Tibial artery (tissue), 4 donors: ENCODE data around the gene APOB.

Experiments
- DNase-seq, 2 donors: peaks; one replicate each; pipeline ENCODE4 v3.0.0-alpha.2; 2019
- H3K27ac ChIP-seq, 2 donors: fragments of 200-600 bp; sonication (generic) in 1 of 2; 1 replicate in 1 of 2; 2 replicates in 1 of 2; pipeline ENCODE4 v1.5.1; 2018 to 2019; ENCODE audit warnings: mild to moderate bottlenecking in 1 of 2
- H3K27me3 ChIP-seq, 2 donors: fragments of 200-600 bp; sonication (generic) in 1 of 2; one replicate each; pipeline versions ENCODE4 v1.5.1 to v1.6.0; 2016 to 2019
- H3K36me3 ChIP-seq, 3 donors: fragments of 200-600 bp; sonication (generic) in 2 of 3; one replicate each; pipeline ENCODE4 v1.5.1; 2016 to 2019; ENCODE audit warnings: mild to moderate bottlenecking in 2 of 3
- H3K4me1 ChIP-seq, 4 donors: fragments of 200-600 bp; sonication (generic) in 2 of 4; 1 replicate in 3 of 4; 2 replicates in 1 of 4; pipeline ENCODE4 v1.5.1; 2016 to 2019
- H3K4me3 ChIP-seq, 2 donors: fragments of 200-600 bp; sonication (generic) in 1 of 2; 1 replicate in 1 of 2; 2 replicates in 1 of 2; pipeline ENCODE4 v1.5.1; 2018 to 2019; ENCODE audit warnings: mild to moderate bottlenecking in 2 of 2
- H3K9me3 ChIP-seq, 3 donors: fragments of 200-600 bp; sonication (generic) in 1 of 3; one replicate each; pipeline ENCODE4 v1.5.1; 2016 to 2019
- intact Hi-C: fragments of 100-400 bp; cut with DNase I; formaldehyde crosslinking; loops from one replicate; pipeline ENCODE4 v1.15.0; 2023; ENCODE audit warnings: low total_unique reads
- TF ChIP-seq, protein P1 (sequence below), 2 experiments: fragments of 200-600 bp in 1 of 2; fragments of 450-650 bp in 1 of 2; IDR thresholded peaks; one replicate each; pipeline ENCODE4 v1.5.1; 2017 to 2019; ENCODE audit warnings: antibody characterized with exemption in 2 of 2, mild to moderate bottlenecking in 1 of 2, moderate library complexity in 1 of 2

The APOB gene

GRCh38 chr2:21039979-21040467 lies 3.9 kb downstream of the APOB start:
- Histone ChIP-seq H3K9me3 (no peaks in the 10 kb centered on the region), H3K27ac (peak overlapping the region; percentile 61 to 76), H3K36me3 (no peaks in the 10 kb centered on the region), H3K4me3 (no peak overlapping the region), H3K27me3 (no peaks in the 10 kb centered on the region), H3K4me1 (peaks cover 0 to 50% (median 29%) of the 10 kb centered on the region in 4 donors)
- intact Hi-C loops, result loop anchor here (10.0 kb wide), 3 partner anchors 75 to 375 kb away; partner anchors contain the start of gene GDF7
- TF ChIP-seq, protein P1, sequence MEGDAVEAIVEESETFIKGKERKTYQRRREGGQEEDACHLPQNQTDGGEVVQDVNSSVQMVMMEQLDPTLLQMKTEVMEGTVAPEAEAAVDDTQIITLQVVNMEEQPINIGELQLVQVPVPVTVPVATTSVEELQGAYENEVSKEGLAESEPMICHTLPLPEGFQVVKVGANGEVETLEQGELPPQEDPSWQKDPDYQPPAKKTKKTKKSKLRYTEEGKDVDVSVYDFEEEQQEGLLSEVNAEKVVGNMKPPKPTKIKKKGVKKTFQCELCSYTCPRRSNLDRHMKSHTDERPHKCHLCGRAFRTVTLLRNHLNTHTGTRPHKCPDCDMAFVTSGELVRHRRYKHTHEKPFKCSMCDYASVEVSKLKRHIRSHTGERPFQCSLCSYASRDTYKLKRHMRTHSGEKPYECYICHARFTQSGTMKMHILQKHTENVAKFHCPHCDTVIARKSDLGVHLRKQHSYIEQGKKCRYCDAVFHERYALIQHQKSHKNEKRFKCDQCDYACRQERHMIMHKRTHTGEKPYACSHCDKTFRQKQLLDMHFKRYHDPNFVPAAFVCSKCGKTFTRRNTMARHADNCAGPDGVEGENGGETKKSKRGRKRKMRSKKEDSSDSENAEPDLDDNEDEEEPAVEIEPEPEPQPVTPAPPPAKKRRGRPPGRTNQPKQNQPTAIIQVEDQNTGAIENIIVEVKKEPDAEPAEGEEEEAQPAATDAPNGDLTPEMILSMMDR (IDR thresholded peaks at IDR 0.05), result no peak
- DNase-seq, result peak in 1 of 2 donors; percentile 70

DNA sequence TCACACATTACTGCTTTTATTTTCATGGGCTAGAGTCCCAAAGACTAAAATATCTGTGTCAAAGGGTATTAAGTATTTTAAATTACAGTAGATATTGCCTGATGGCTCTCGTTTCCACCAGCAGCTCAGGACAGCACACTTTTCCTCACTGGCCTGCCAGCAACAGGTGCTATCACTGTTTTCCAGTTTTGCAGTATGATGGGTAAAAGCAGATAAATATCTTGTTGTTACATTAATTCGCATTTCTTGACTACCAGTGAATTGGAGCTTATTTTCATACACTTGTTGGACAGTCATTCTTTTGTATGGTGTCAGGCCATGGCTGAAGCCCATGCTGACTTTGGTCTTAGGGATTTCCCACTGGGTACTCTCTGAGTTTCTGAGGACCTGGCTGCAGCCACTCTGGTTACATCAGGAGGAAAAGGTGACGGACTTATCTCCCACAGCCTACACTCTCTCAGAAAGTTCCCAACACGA lies 4.8 kb downstream of the APOB start:
- intact Hi-C loops, result loop anchor here (10.0 kb wide), 1 partner anchor 74 kb away; no protein-coding TSS in a partner anchor
- no peak overlapping the region for H3K4me3 ChIP-seq
- H3K9me3 ChIP-seq, result no peaks in the 10 kb centered on the region
- H3K36me3 ChIP-seq, result no peaks in the 10 kb centered on the region
- DNase-seq, result no peak
- peaks cover 0 to 46% (median 29%) of the 10 kb centered on the region in 4 donors for H3K4me1 ChIP-seq
- H3K27me3 ChIP-seq, result no peaks in the 10 kb centered on the region
- peak overlapping the region; percentile 61 to 76 for H3K27ac ChIP-seq
- TF ChIP-seq, protein P1 (IDR thresholded peaks at IDR 0.05), result no peak

DNA sequence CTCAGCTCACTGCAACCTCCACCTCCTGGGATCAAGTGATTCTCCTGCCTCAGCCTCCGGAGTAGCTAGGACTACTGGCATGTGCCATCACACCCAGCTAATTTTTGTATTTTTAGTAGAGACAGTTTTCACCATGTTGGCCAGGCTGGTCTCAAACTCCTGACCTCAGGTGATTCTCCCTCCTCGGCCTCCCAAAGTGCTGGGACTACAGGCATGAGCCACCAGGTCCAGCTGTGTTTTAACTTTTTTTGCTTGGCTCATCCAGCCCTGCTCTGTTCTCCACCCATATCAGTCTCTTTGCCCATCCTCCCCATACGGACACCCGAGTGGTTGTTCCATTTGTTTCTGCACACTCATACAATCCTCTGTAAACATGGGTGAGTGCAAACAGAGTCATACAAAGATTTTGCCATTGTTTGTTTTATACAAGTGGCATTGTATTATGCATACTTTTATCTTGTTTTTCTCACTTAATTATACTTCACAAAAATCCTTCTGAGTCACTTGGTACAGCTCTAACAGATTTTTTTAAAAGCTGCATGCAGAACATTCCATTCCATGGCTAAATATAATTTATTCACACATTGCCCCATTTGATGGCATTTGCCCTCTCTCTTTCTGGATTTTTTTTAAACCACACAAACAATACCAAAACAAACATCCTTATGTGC lies 5.3 kb downstream of the APOB start:
- DNase-seq, result peak in 1 of 2 donors; percentile 66
- Histone ChIP-seq H3K36me3 (no peaks in the 10 kb centered on the region), H3K4me1 (peaks cover 0 to 41% (median 24%) of the 10 kb centered on the region in 4 donors), H3K27ac (peak overlapping the region; percentile 76 to 78), H3K4me3 (no peak overlapping the region), H3K9me3 (no peaks in the 10 kb centered on the region), H3K27me3 (no peaks in the 10 kb centered on the region)
- intact Hi-C loops, result loop anchor here (10.0 kb wide), 1 partner anchor 74 kb away; no protein-coding TSS in a partner anchor
- TF ChIP-seq, protein P1 (IDR thresholded peaks at IDR 0.05), result no peak

DNA sequence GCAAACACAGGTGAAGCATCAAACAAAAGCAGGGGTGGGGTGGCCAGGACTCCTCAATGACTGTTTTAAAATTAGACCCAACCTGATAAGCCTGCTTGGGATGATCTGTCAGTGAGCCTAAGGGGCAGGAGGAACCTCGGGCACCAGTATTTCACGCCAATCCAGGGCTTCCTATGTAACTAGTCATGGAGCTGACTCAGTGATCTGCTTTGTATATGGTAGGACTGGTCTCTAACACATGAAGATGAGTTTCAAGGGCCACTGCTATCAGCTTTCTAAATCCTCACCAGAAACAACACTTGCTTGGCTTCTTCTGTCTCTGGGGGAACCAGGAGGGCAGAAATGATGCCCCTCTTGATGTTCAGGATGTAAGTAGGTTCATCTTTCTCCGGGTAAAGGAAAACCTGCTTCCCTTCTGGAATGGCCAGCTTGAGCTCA lies 6.2 kb downstream of the APOB start:
- H3K36me3 ChIP-seq, result no peaks in the 10 kb centered on the region
- intact Hi-C loops, result loop anchor here (10.0 kb wide), 1 partner anchor 73 kb away; no protein-coding TSS in a partner anchor
- H3K4me1 ChIP-seq, result peaks cover 0 to 34% (median 19%) of the 10 kb centered on the region in 4 donors
- no peak overlapping the region for H3K4me3 ChIP-seq
- peak overlapping the region; percentile 76 to 78 for H3K27ac ChIP-seq
- H3K9me3 ChIP-seq, result no peaks in the 10 kb centered on the region
- TF ChIP-seq, protein P1 (IDR thresholded peaks at IDR 0.05), result no peak
- no peak for DNase-seq
- H3K27me3 ChIP-seq, result no peaks in the 10 kb centered on the region

GRCh38 chr2:21036708-21037670 lies 6.9 kb downstream of the APOB start:
- TF ChIP-seq, protein P1 (IDR thresholded peaks at IDR 0.05), result no peak
- no peak for DNase-seq
- H3K27me3 ChIP-seq, result no peaks in the 10 kb centered on the region
- H3K4me1 ChIP-seq, result peaks cover 0 to 32% (median 19%) of the 10 kb centered on the region in 4 donors
- intact Hi-C loops, result loop anchor here (10.0 kb wide), 1 partner anchor 72 kb away; no protein-coding TSS in a partner anchor
- peak overlapping the region; percentile 76 to 78 for H3K27ac ChIP-seq
- no peak overlapping the region for H3K4me3 ChIP-seq
- H3K36me3 ChIP-seq, result no peaks in the 10 kb centered on the region
- H3K9me3 ChIP-seq, result no peaks in the 10 kb centered on the region
